ENCODE results near the gene PTX4. TPM values are rescaled to one million over a fixed set of nuclear protein-coding genes. Genes with fewer than 3 reads are reported as not detected.

PTX4 gene
- total RNA-seq, 3 donors from 2014 or later = not detected

DNA sequence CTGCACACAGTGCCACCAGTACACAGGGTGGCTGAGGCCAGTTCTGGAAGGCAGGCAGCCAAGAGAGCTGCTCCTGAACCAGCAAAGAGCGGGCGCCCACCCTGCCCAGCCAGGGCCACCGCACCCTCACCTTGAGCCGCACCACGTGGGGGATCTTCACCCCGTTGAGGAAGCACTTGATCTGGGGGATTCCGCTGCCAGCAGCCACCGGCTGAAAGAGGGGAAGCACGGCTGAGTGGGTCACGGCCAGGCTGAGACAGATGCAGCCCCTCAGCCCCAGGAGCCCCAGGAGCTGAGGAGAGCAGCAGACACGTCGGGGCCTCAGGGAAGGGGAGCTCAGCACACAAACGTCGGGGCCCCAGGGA lies 29.8 kb downstream of the PTX4 start:
- Histone ChIP-seq H3K9me3 (no peaks in the 10 kb centered on the region), H3K27me3 (no peaks in the 10 kb centered on the region), H3K4me3 (no peak overlapping the region), H3K4me1 (no peaks in the 10 kb centered on the region), H3K27ac (no peak overlapping the region), H3K36me3 (no peaks in the 10 kb centered on the region)
- DNase-seq (ENCODE audit: low spot score in 2 of 2) = no peak
- intact Hi-C loops (cut with DNase I; ENCODE audit: low total_unique reads) = loop anchor here (10.0 kb wide), 1 partner anchor 394 kb away; no protein-coding TSS in a partner anchor
- TF ChIP-seq POLR2AphosphoS5 (IDR thresholded peaks at IDR 0.05) (no peak), POLR2A (IDR thresholded peaks at IDR 0.05) (no peak)
- TF ChIP-seq, protein P1, sequence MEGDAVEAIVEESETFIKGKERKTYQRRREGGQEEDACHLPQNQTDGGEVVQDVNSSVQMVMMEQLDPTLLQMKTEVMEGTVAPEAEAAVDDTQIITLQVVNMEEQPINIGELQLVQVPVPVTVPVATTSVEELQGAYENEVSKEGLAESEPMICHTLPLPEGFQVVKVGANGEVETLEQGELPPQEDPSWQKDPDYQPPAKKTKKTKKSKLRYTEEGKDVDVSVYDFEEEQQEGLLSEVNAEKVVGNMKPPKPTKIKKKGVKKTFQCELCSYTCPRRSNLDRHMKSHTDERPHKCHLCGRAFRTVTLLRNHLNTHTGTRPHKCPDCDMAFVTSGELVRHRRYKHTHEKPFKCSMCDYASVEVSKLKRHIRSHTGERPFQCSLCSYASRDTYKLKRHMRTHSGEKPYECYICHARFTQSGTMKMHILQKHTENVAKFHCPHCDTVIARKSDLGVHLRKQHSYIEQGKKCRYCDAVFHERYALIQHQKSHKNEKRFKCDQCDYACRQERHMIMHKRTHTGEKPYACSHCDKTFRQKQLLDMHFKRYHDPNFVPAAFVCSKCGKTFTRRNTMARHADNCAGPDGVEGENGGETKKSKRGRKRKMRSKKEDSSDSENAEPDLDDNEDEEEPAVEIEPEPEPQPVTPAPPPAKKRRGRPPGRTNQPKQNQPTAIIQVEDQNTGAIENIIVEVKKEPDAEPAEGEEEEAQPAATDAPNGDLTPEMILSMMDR (IDR thresholded peaks at IDR 0.05) = no peak

DNA sequence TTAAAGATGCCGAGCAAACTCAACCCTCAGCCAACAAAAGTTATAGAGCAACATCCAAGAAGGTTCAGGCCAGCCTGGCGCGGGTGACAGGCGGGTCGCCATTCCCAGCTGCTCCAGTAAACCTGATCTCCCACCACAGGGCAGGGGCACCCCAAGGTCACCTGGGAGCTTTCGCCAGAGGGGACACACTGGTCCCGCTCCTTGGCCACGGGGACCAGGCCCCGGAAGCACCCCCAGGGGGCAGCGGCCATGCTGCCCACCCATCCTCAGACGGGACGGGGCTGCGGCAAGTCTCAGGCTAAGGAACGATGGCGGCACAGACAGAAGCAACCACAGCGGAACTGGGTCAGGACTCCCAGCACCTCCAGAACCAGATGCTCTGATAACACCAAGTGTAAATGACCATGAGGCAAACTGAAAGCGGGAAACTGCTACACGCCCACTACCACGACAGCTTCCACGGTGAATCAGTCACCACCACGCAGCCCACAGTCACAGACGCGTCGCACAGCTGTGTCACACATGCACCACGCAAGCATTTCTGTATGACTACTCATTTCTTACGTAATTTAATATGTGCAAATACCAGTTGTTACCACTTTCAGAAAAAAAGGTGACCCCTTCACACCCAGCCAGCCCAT lies 30.3 kb downstream of the PTX4 start:
- Histone ChIP-seq H3K4me3 (no peak overlapping the region), H3K9me3 (no peaks in the 10 kb centered on the region), H3K27ac (no peak overlapping the region), H3K4me1 (no peaks in the 10 kb centered on the region), H3K27me3 (no peaks in the 10 kb centered on the region), H3K36me3 (no peaks in the 10 kb centered on the region)
- no peak for TF ChIP-seq POLR2A (IDR thresholded peaks at IDR 0.05)
- TF ChIP-seq, protein P1 (IDR thresholded peaks at IDR 0.05) = no peak
- no peak for TF ChIP-seq POLR2AphosphoS5 (IDR thresholded peaks at IDR 0.05)
- intact Hi-C loops (cut with DNase I; ENCODE audit: low total_unique reads) = loop anchor here (10.0 kb wide), 1 partner anchor 394 kb away; no protein-coding TSS in a partner anchor
- DNase-seq (ENCODE audit: low spot score in 2 of 2) = no peak

DNA sequence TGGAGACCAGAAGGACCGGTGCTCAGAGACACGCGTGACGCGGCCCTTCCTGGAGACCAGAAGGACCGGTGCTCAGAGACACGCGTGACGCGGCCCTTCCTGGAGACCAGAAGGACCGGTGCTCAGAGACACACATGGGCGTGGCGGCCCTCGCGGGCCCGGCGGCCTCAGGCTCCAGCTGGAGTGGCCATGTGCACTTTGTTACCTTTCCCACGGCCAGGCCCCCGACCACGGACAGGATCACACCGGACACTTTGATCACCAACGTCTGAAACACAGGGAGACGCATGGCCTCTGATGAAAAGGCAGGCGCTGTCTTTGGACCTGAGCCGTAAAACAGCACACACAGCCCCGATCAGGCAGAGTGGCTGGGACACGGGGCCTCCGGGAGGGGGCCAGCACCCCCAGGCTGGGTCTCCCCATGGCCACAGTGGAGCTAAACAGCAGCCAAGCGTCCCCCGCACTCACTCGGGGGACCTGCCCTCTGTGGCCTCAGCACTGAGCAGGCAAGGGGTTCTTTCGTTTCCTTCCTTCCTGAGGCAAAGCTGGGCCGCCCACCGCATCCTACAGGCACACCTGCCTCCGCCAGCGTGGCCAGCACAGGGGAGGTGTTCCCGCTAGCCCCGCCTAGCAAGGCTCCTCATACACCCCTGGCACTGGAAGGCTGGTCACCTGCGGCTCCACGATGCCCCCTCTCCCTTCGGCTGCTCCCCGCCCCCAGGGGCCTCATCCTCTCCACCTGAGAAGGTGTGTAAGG lies 31.1 kb downstream of the PTX4 start:
- intact Hi-C loops (cut with DNase I; ENCODE audit: low total_unique reads) = loop anchor here (10.0 kb wide), 1 partner anchor 393 kb away; no protein-coding TSS in a partner anchor
- Histone ChIP-seq H3K36me3 (peaks cover 7% of the 10 kb centered on the region), H3K4me1 (no peaks in the 10 kb centered on the region), H3K27ac (no peak overlapping the region), H3K9me3 (no peaks in the 10 kb centered on the region), H3K27me3 (no peaks in the 10 kb centered on the region), H3K4me3 (no peak overlapping the region)
- DNase-seq (ENCODE audit: low spot score in 2 of 2) = no peak
- TF ChIP-seq, protein P1 (IDR thresholded peaks at IDR 0.05) = no peak
- no peak for TF ChIP-seq POLR2AphosphoS5 (IDR thresholded peaks at IDR 0.05)
- no peak for TF ChIP-seq POLR2A (IDR thresholded peaks at IDR 0.05)

DNA sequence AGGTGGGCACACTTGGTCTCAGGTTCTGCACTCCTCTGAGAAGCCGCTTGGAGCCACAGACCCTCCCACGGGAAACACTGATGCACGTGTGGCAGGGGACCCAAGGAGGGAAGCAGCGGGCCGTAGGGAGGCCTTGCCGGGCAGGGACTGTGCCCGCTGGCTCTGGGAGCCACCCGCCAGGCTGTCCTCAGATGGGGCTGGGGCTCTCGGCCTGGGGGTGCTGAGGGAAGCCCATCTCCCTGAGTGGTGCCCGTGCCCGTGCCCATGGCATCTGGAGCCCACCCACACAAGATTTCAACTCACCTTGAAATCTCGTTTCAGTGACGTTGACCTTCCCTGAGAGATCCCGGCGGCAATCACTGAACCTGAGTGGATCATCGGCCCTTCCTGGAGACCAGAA lies 31.8 kb downstream of the PTX4 start:
- Histone ChIP-seq H3K27ac (no peak overlapping the region), H3K4me3 (no peak overlapping the region), H3K36me3 (peaks cover 8% of the 10 kb centered on the region), H3K4me1 (no peaks in the 10 kb centered on the region), H3K9me3 (no peaks in the 10 kb centered on the region), H3K27me3 (no peaks in the 10 kb centered on the region)
- TF ChIP-seq POLR2A (IDR thresholded peaks at IDR 0.05) (no peak), POLR2AphosphoS5 (IDR thresholded peaks at IDR 0.05) (no peak)
- TF ChIP-seq, protein P1 (IDR thresholded peaks at IDR 0.05) = no peak
- DNase-seq (ENCODE audit: low spot score in 2 of 2) = no peak
- intact Hi-C loops (cut with DNase I; ENCODE audit: low total_unique reads) = loop anchor here (1.0 to 10.0 kb wide), 2 partner anchors 21 to 392 kb away; no protein-coding TSS in a partner anchor
